OCI-LY7 (cell line): ENCODE measurements around the gene FBXO42. TPM values are rescaled to one million over a fixed set of nuclear protein-coding genes. Genes with fewer than 3 reads are reported as not detected.

Experiments
- BruUV-seq: library from RNA; stranded (reverse); fragments of 400-500 nt; replicated peaks from 2 replicates; lab custom pipeline; 2021; lab: Mats Ljungman, UMichigan
- CTCF ChIA-PET: fragments of 300-600 bp; sonication (Branson Sonifier 250); formaldehyde crosslinking; loops from one replicate; lab custom pipeline; 2022; ENCODE audit warnings: antibody characterized with exemption; ENCODE audit not compliant: unreplicated experiment; lab: Charles Lee
- POLR2A ChIA-PET: fragments of 300-600 bp; sonication (Branson Sonifier 250); formaldehyde crosslinking; loops from one replicate; lab custom pipeline; 2022; ENCODE audit warnings: antibody characterized with exemption; lab: Charles Lee
- DNase-seq: peaks from one replicate; pipeline ENCODE4 v3.0.0-alpha.2; 2015; ENCODE audit warnings: low spot score
- H2AFZ ChIP-seq: fragments of 200-600 bp; sonication (generic), shearing (Covaris generic); 2 replicates; pipeline ENCODE4 v1.6.1; 2014; ENCODE audit warnings: mild to moderate bottlenecking, antibody characterized with exemption, low read length, moderate library complexity
- H3K27ac ChIP-seq: fragments of 200-600 bp; sonication (generic); 2 replicates; pipeline ENCODE4 v1.5.1; 2014; ENCODE audit warnings: mixed run types, low read depth, mild to moderate bottlenecking, moderate library complexity, low read length, inconsistent platforms; ENCODE audit not compliant: poor library complexity, severe bottlenecking
- H3K36me3 ChIP-seq: fragments of 200-600 bp; sonication (generic); 2 replicates; pipeline ENCODE4 v1.6.1; 2014; ENCODE audit warnings: mild to moderate bottlenecking, antibody characterized with exemption, low read length, moderate library complexity, mixed read lengths; ENCODE audit not compliant: insufficient read depth
- H3K4me1 ChIP-seq: fragments of 200-600 bp; sonication (generic); 2 replicates; pipeline ENCODE4 v1.5.1; 2014; ENCODE audit warnings: mild to moderate bottlenecking, low read length; ENCODE audit not compliant: insufficient read depth, poor library complexity, severe bottlenecking
- H3K4me2 ChIP-seq: fragments of 200-600 bp; sonication (generic); 2 replicates; pipeline ENCODE4 v1.6.1; 2014; ENCODE audit warnings: mild to moderate bottlenecking, low read length
- H3K4me3 ChIP-seq: fragments of 200-600 bp; sonication (generic); 2 replicates; pipeline ENCODE4 v1.5.1; 2014; ENCODE audit warnings: mild to moderate bottlenecking, low read depth, low read length; ENCODE audit not compliant: poor library complexity, severe bottlenecking
- H3K79me2 ChIP-seq: fragments of 200-600 bp; sonication (generic); 2 replicates; pipeline ENCODE4 v1.6.1; 2016; ENCODE audit warnings: low read depth, mild to moderate bottlenecking, low read length, moderate library complexity, mixed read lengths; ENCODE audit not compliant: insufficient read depth
- H3K9me2 ChIP-seq: fragments of 200-600 bp; sonication (generic); 2 replicates; pipeline ENCODE4 v1.6.1; 2016; ENCODE audit warnings: mild to moderate bottlenecking, low read length, mixed read lengths; ENCODE audit not compliant: insufficient read depth
- H3K9me3 ChIP-seq: fragments of 200-600 bp; sonication (generic); 2 replicates; pipeline ENCODE4 v1.6.1; 2014; ENCODE audit warnings: mild to moderate bottlenecking, mixed run types, low read length, mixed read lengths
- H4K20me1 ChIP-seq: fragments of 200-600 bp; sonication (generic); 2 replicates; pipeline ENCODE4 v1.6.1; 2014; ENCODE audit warnings: mild to moderate bottlenecking, antibody characterized with exemption, low read length, moderate library complexity, mixed read lengths; ENCODE audit not compliant: insufficient read depth
- CTCF ChIP-seq: fragments of 200-600 bp; sonication (generic); conservative IDR thresholded peaks from 2 replicates; pipeline ENCODE4 v1.5.1; 2014; ENCODE audit warnings: mild to moderate bottlenecking, antibody characterized with exemption, low read length, moderate library complexity, mixed read lengths
- EZH2phosphoT487 ChIP-seq: fragments of 200-600 bp; sonication (generic); IDR thresholded peaks from 2 replicates; pipeline ENCODE4 v1.6.1; 2018; ENCODE audit warnings: low read depth, borderline replicate concordance, mild to moderate bottlenecking, mixed run types, antibody characterized with exemption, low read length, moderate library complexity, mixed read lengths
- intact Hi-C: fragments of 100-400 bp; cut with micrococcal nuclease; formaldehyde crosslinking; loops from one replicate; pipeline ENCODE4 v1.10.0; 2022; ENCODE audit not compliant: unreplicated experiment
- total RNA-seq, 2 experiments: library from RNA; depleted of rRNA in 1 of 2; stranded (reverse); fragments of >200 nt in 1 of 2; shearing (Covaris generic) in 1 of 2; gene quantifications; 2 replicates each; pipeline ENCODE4 v1.2.3, GENCODE V29; 2014 to 2022

Gene FBXO42
- total RNA-seq, 2 experiments from 2014 or later, result 20.0 to 22.9 TPM

DNA sequence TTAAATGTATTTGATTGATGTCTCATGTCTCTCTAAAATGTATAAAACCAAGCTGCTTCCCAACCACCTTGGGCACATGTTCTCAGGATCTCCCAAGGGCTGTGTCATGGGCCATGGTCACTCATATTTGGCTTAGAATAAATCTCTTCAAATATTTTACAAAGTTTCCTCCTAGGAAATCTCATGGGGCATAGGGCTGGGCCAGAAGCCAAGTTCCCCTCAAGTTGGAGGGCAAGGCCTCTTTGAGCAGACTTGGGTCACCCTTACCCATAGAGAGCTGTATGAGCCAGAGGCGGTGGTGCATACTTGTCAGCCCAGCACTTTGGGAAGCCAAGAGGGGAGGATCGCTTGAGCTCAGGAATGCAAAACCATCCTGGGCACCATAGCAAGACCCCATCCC, 2.3 kb upstream of the FBXO42 start:
- BruUV-seq, result no TSS peak
- no peaks in the 10 kb centered on the region for H3K9me2 ChIP-seq
- H3K9me3 ChIP-seq, result no peaks in the 10 kb centered on the region
- no peak for TF ChIP-seq EZH2phosphoT487
- no peak for TF ChIP-seq CTCF
- no peak overlapping the region for H2AFZ ChIP-seq
- H3K4me2 ChIP-seq, result no peak overlapping the region
- peaks cover 23% of the 10 kb centered on the region for H3K79me2 ChIP-seq
- no peaks in the 10 kb centered on the region for H3K36me3 ChIP-seq
- intact Hi-C loops, result loop anchor here (5.0 to 10.0 kb wide), 3 partner anchors 102 to 380 kb away; partner anchors contain the start of genes CPLANE2 and ZBTB17
- no peak overlapping the region for H3K27ac ChIP-seq
- H3K4me1 ChIP-seq, result peaks cover 25% of the 10 kb centered on the region
- peaks cover 7% of the 10 kb centered on the region; the same call in 1 of the 2 replicates for H4K20me1 ChIP-seq
- no peak overlapping the region for H3K4me3 ChIP-seq
- DNase-seq, result no peak
- POLR2A ChIA-PET, result interaction anchor here (0.7 to 1.5 kb wide), 4 partner anchors 8 to 458 kb away, joined by 3 read pairs; no protein-coding TSS in a partner anchor
- CTCF ChIA-PET, result no interaction called here

- TF ChIP-seq EZH2phosphoT487, result no peak
Measured at GRCh38 chr1:16352842-16353535, 709 bp upstream of the FBXO42 start.

DNA sequence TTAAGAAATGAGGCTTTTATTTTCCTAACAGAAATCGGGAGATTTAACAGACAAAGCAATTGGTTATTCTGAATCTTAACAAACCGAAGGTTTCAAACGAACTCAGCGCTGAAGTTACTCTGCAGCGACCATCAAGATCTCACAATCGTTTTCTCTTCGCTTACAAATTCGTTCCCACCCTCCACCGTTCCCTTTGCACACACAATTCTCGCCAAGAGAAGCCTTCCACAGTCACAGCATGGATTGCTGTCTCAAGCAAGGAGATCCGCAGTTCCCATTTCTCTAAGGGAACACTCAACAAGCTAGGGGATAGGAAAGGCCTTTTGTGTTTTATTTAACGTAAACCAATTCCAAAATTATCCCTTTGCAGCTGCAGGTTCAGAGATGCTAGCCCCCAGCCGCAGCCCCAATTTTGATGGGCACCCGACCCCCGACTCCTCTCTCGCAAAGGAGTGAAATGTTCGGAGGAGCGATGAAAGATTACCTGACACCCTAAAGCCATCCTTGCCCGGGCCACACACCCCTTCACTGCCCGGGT, 755 bp downstream of the FBXO42 start:
- no TSS peak for BruUV-seq
- Histone ChIP-seq H3K36me3 (peaks cover 7% of the 10 kb centered on the region; the same call in 1 of the 2 replicates), H4K20me1 (peaks cover 12% of the 10 kb centered on the region; the same call in 1 of the 2 replicates), H3K79me2 (peaks cover 49% of the 10 kb centered on the region), H2AFZ (peak overlapping the region; percentile 27; the same call in 1 of the 2 replicates), H3K27ac (peak overlapping the region; percentile 72), H3K4me3 (peak overlapping the region; percentile 89), H3K9me3 (no peaks in the 10 kb centered on the region), H3K4me2 (peak overlapping the region; percentile 94), H3K9me2 (no peaks in the 10 kb centered on the region), H3K4me1 (peaks cover 29% of the 10 kb centered on the region)
- TF ChIP-seq EZH2phosphoT487 (no peak), CTCF (no peak)
- DNase-seq, result peak; percentile 8
- intact Hi-C loops, result loop anchor here (5.0 to 10.0 kb wide), 3 partner anchors 99 to 377 kb away; partner anchors contain the start of genes CPLANE2 and ZBTB17
- POLR2A ChIA-PET, result interaction anchor here (1.1 kb wide), 1 partner anchor 104 kb away, joined by 3 read pairs; no protein-coding TSS in a partner anchor
- CTCF ChIA-PET, result no interaction called here

More at GRCh38 chr1:16352842-16353535, 709 bp upstream of the FBXO42 start:
- ChIA-PET POLR2A (interaction anchor here (0.7 to 1.4 kb wide), 5 partner anchors 10 to 227 kb away, joined by 3 to 9 read pairs (median 4); partner anchors contain the start of gene SZRD1), CTCF (no interaction called here)
- peaks cover 12% of the 10 kb centered on the region; the same call in 1 of the 2 replicates for H4K20me1 ChIP-seq
- H3K79me2 ChIP-seq, result peaks cover 40% of the 10 kb centered on the region
- H3K4me1 ChIP-seq, result peaks cover 29% of the 10 kb centered on the region
- H3K9me2 ChIP-seq, result no peaks in the 10 kb centered on the region
- H2AFZ ChIP-seq, result peak overlapping the region; percentile 85
- intact Hi-C loops, result loop anchor here (5.0 to 10.0 kb wide), 3 partner anchors 101 to 378 kb away; partner anchors contain the start of genes CPLANE2 and ZBTB17
- peak overlapping the region; percentile 72 for H3K27ac ChIP-seq
- peak overlapping the region; percentile 89 for H3K4me3 ChIP-seq
- no peaks in the 10 kb centered on the region for H3K9me3 ChIP-seq
- BruUV-seq, result TSS peak; percentile 92
- peak; percentile 71 for DNase-seq
- peaks cover 7% of the 10 kb centered on the region; the same call in 1 of the 2 replicates for H3K36me3 ChIP-seq
- H3K4me2 ChIP-seq, result peak overlapping the region; percentile 94
